ENCODE data around the gene LHX1. TPM values are rescaled to one million over a fixed set of nuclear protein-coding genes. Genes with fewer than 3 reads are reported as not detected.

LHX1 gene
- under 1 TPM in 1 of 2 experiments, not detected in 1; 0.17 TPM for total RNA-seq

DNA sequence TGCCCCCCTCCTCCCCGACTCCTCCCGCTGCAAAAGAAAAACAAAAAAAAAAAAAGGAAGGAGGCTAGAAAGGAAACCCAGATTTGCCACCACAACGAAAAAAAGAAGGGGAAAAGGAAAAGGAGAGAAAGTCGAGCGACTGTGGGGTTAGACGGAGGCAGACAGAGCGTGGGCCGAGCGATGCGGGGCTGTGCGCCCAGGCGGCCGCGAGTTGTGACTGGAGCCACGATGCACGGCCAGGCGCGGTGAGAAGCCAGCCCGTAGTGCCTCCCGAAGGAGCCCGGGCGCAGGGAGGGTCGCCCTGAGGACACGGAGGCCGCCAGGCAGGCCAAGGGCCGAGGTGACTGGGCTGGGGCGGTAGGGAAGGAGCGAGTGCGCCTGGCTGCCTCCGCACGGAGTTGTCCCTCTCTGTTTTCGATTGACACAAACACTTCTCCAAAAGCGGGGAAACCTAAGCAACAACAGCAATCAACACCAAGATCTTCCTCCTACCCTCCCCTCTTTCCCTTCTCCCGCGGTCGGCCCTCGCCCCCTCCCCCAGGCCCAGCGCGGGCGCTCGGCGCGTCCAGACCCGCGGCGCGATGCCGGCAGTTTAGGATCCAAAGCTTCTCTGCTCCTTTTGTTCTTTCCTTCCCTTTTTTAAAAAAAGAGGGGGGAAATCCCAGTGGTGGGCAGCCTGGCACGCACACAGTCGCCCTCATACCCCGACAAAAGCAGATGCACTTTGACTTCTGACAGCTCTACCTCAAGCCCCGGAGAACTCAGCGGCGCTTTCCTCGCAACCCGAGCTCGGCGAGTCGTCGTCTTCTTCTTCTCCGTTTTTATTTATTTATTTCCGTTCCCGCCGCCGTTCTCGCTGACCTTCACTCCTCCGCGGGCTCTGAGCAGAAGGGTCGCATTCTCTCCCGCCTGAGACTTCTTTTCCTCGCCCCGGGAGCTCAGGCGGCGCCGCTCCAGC, at the start of gene LHX1:
LHX1 (plus strand) TSS at position 475 of the 958 bp plus-strand sequence. CDS start 723 bp downstream, outside the sequence.
- intact Hi-C loops (cut with micrococcal nuclease): no loop called here
- H3K27ac Mint-ChIP-seq: peak within 1 kb of the TSS; percentile 28
- peaks cover 76% of the 10 kb centered on the region for H3K4me1 Mint-ChIP-seq (ENCODE audit: low read depth)
- no peaks in the 10 kb centered on the region for H3K9me3 Mint-ChIP-seq
- H3K27me3 Mint-ChIP-seq: peaks cover 87% of the 10 kb centered on the region
- peak within 1 kb of the TSS; percentile 60 for H3K4me3 Mint-ChIP-seq
- H3K36me3 Mint-ChIP-seq: peaks cover 2% of the 10 kb centered on the region
- DNase-seq: no peak
- CTCF ChIA-PET: interaction anchor here (0.8 kb wide), 1 partner anchor 9 kb away, joined by 3 read pairs; no protein-coding TSS in a partner anchor
- POLR2A ChIA-PET: interaction anchor here (1.1 to 1.6 kb wide), 2 partner anchors 11 to 16 kb away, joined by 4 to 5 read pairs; partner anchors contain the start of gene AATF

DNA sequence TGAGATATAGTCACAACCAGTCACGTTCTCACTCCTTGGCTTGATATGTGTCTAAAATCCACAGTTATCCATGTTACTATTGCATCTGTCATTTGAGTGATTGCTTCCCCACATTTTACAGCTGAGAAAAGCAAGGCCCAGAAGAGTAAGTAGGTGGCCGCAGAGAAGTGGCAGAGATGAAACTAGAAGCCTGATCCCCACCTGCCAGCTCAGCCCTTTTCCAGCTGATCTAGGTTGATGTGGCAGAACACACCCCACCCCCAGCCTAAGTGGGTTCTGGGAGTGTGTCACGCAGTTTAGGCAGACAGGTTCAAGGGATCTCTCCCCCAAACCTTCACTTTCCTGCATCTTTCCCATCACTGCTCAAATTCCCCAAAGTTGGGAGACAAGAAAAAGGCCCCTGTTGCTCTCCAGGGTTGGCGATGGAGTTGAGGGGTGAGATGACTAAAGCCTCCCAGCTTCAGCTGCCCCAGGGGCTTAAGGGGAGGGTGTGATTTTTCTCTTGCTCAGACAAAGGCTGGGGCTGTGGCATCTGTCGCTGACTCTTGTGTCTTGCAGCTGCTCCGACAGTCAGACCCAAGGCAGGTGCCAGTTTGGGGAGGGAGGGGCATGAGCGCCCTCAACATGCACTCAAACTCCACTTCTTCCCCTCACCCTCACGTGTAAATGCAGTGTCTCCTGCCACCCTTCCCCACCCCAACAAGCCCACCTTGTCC, 48.9 kb upstream of the LHX1 start:
- Mint-ChIP-seq H3K27me3 (peaks cover 27% of the 10 kb centered on the region), H3K36me3 (no peaks in the 10 kb centered on the region), H3K27ac (no peak overlapping the region), H3K4me1 (ENCODE audit: low read depth) (no peaks in the 10 kb centered on the region), H3K9me3 (no peaks in the 10 kb centered on the region), H3K4me3 (no peak overlapping the region)
- ChIA-PET CTCF (no interaction called here), POLR2A (no interaction called here)
- no peak for DNase-seq
- intact Hi-C loops (cut with micrococcal nuclease): no loop called here

DNA sequence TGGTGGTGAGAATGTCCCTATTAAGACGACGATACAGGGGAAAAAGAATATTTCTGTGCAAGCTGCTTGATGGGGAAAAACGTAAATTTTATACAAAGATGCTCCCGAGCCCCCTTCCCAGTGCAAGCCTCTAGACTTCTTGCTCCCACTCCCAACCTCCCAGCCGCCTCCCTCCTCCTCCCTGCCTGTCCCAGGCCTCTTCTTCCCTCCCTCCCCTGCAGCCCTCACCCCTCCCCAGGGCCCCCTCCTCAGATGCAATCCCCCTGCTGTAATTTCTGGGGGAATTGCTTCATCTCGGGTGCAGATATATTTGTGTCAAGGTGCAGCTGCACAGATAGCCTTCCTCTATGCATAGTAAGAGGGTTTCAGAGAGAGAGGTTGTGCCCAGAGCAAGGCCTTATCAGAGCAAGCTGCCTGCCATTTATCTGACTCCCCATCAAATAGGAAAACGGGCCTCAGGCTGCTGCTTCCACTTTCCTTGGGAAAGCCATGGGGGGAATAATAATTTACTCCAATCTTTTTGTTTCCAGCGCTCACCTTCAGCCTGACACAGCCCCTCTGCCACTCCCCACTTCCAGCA, 47.4 kb upstream of the LHX1 start:
- Mint-ChIP-seq H3K27ac (no peak overlapping the region), H3K27me3 (peaks cover 22% of the 10 kb centered on the region), H3K9me3 (no peaks in the 10 kb centered on the region), H3K4me3 (no peak overlapping the region), H3K36me3 (no peaks in the 10 kb centered on the region), H3K4me1 (ENCODE audit: low read depth) (no peaks in the 10 kb centered on the region)
- DNase-seq: no peak
- intact Hi-C loops (cut with micrococcal nuclease): no loop called here
- ChIA-PET POLR2A (no interaction called here), CTCF (no interaction called here)

DNA sequence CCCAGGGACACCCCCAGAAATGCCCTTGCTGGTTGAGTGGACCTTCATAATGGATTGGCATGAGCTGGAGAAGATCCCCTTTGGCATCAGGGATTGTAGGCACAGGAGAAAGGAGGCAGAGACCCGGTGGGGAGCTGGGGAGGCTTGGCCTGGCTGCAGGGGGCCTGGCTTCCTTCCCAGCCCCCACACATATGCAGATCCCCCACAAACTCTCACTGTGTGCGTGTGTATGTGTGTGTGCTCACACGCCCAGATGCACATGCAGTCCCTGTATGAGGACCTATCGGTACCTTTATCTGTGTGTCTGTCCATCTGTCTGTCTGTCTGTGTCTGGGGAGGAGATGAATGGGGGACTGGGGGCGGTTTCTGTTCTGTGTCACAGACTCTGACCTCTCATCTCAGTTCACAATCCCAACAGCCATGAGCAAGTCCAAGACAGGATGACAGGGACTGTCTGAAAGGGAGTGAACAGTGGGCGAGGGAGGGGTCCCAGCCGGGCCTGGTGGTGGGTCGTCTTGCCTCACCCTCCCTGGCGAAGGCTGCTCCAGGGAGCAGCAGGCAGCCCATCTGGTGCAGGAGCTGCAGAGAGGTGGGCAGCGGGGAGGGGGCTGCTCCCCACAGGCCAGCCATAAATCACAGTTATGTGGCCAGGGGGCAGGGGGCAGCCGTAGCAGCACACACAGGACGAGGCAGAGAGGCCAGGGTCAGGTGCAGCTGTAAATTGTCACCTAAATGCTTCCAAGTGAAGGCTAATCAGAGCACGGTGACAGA, 46.7 kb upstream of the LHX1 start:
- no peak for DNase-seq
- Mint-ChIP-seq H3K9me3 (no peaks in the 10 kb centered on the region), H3K4me3 (no peak overlapping the region), H3K4me1 (ENCODE audit: low read depth) (no peaks in the 10 kb centered on the region), H3K36me3 (no peaks in the 10 kb centered on the region), H3K27me3 (peaks cover 16% of the 10 kb centered on the region), H3K27ac (no peak overlapping the region)
- CTCF ChIA-PET: no interaction called here
- POLR2A ChIA-PET: no interaction called here
- intact Hi-C loops (cut with micrococcal nuclease): no loop called here

DNA sequence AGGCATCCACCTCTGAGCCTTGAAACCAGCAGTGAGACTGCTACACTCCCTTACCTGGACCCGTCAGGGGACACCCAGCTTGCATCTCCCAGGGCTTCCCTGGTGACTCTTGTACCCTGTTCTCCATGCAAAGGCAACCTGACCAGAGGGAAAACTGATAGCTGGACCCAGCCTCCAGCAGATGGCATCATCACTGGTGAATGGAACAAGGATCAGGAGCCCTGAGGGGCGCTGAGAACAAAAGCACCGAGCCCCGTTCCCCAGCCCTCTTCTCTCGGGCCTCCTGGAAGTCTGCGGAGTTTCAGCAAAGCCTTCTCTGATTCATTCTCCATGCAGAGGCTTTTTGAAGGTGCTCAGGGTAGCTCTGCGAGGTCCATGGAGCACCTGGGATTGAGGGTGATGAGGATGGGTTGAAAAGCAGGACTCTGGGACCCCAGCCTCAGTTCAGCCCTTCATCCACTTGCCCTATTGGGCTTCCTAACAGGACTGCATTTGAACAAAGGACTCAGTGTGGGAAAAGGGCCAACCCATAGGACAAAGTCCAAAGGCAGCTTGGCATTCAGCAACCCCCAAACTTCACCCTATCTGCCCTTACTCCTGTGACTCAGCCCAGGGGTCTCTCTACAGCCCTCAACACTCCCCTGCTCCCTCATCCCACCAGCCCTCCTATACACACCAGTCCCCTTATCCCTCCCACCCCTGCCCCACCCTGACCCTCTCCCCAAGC, 45.0 kb upstream of the LHX1 start:
- intact Hi-C loops (cut with micrococcal nuclease): no loop called here
- H3K4me1 Mint-ChIP-seq (ENCODE audit: low read depth): no peaks in the 10 kb centered on the region
- CTCF ChIA-PET: no interaction called here
- peaks cover 9% of the 10 kb centered on the region for H3K27me3 Mint-ChIP-seq
- H3K36me3 Mint-ChIP-seq: no peaks in the 10 kb centered on the region
- no peak overlapping the region for H3K27ac Mint-ChIP-seq
- POLR2A ChIA-PET: no interaction called here
- H3K9me3 Mint-ChIP-seq: no peaks in the 10 kb centered on the region
- no peak for DNase-seq
- H3K4me3 Mint-ChIP-seq: no peak overlapping the region

DNA sequence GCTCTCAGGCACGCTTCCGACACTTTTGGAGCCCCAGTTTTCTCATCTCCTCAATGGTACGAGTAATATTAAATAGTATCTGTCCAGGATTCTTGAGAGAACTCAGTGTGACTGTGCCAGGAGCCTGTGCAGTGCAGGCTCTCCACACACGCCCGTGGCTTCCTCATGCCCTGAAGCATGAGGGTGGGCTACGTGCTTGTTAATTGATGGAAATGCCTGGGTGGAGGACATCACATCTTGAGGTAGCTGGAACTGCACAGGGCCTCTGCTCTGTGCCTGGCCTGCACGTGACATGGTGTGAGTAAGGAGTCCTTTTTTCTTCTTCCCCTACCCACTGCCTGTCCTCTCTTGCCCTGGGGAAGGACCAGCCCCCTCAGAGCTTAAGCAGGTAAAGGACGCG, 43.1 kb upstream of the LHX1 start:
- Mint-ChIP-seq H3K4me3 (no peak overlapping the region), H3K9me3 (no peaks in the 10 kb centered on the region), H3K27me3 (peaks cover 6% of the 10 kb centered on the region), H3K36me3 (no peaks in the 10 kb centered on the region), H3K4me1 (ENCODE audit: low read depth) (no peaks in the 10 kb centered on the region), H3K27ac (no peak overlapping the region)
- intact Hi-C loops (cut with micrococcal nuclease): no loop called here
- ChIA-PET CTCF (no interaction called here), POLR2A (no interaction called here)
- DNase-seq: no peak

DNA sequence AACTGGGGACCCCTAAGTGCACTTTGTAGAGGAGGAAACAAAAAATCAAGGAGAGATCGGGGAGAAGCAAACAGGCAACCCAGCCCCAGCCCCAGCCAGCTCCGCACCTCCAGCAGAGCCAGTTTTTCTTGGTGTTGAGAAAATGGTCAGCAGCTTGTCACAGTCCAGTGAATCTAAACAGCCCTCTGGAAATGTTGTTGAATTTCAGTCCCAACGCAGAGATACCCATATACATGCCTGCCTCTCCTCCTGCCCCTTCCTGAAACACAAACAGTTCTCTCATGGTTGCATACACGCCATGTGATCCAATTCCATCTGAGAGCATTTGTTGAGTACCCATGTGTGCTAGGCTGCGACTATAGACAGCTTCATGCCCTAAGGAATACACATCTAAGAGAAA, 42.4 kb upstream of the LHX1 start:
- ChIA-PET CTCF (no interaction called here), POLR2A (no interaction called here)
- Mint-ChIP-seq H3K27ac (no peak overlapping the region), H3K36me3 (no peaks in the 10 kb centered on the region), H3K4me3 (no peak overlapping the region), H3K9me3 (no peaks in the 10 kb centered on the region), H3K27me3 (peaks cover 4% of the 10 kb centered on the region), H3K4me1 (ENCODE audit: low read depth) (no peaks in the 10 kb centered on the region)
- intact Hi-C loops (cut with micrococcal nuclease): no loop called here
- DNase-seq: no peak

DNA sequence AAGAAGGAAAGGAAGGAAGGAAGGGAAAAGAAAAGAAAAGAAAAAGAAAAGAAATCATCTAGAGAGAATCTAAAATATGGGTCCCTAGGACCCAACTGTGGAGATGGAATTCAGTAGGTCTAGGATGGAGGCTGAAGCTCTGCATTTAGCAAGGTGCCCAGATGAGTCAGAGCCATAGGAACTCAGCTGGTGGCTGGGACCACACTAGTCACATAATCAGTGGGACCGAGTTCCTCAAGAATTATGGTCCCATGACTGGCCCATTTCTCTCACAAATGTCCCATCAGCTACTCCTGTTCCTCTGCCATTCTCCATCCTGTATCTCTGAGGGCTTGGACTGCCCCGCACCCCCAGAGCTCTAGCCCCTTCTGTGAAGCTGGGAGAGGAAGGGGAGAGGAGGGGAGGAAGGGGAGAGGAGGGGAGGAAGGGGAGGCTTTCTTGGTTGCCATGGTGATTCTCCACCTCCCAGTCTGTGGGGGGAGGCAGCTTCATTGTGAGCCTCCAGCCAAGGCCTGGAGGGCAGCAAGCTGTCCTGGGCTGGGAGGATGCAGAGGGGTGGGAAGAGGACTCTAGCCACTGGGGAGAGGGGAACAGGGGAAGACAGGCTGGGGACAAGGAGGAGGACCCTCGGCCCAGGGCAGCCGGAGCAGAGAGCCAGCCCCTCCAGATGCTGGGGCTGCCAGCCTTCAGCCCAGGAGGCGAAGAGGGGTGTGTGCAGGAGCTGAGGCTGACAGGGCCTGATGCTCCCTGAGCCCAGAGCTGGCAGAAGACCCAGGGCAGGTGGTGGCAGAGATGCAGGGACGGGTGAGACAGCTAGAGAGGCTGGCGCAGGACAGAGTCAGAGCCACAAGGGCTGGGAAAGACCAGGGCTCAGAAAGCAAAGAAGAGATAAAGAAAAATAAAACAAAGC, 37.8 kb upstream of the LHX1 start:
- H3K4me1 Mint-ChIP-seq (ENCODE audit: low read depth): no peaks in the 10 kb centered on the region
- H3K27ac Mint-ChIP-seq: no peak overlapping the region
- peaks cover 14% of the 10 kb centered on the region for H3K27me3 Mint-ChIP-seq
- H3K36me3 Mint-ChIP-seq: no peaks in the 10 kb centered on the region
- ChIA-PET POLR2A (interaction anchor here (0.7 kb wide), 1 partner anchor 127 kb away, joined by 3 read pairs; no protein-coding TSS in a partner anchor), CTCF (no interaction called here)
- H3K9me3 Mint-ChIP-seq: no peaks in the 10 kb centered on the region
- intact Hi-C loops (cut with micrococcal nuclease): no loop called here
- H3K4me3 Mint-ChIP-seq: no peak overlapping the region
- DNase-seq: no peak

DNA sequence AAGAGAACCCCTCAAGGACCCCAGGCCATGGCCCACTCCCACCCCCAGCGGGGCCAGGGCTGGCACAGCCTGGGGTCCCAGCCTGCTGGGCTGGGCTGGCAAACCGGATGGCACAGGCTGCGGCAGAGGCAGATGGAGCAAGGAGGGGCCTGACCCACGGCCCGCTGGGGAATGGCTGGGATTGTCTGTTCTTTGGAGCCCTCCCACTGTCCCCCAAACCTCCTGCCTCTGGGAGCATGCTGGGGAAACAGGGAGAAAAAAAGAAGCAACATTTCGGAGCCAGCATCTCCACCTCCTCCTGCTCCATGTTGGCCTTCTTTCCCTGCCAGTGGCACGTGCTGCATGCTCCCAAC, 37.1 kb upstream of the LHX1 start:
- Mint-ChIP-seq H3K4me1 (ENCODE audit: low read depth) (no peaks in the 10 kb centered on the region), H3K27me3 (peaks cover 14% of the 10 kb centered on the region), H3K9me3 (no peaks in the 10 kb centered on the region), H3K4me3 (no peak overlapping the region), H3K27ac (no peak overlapping the region), H3K36me3 (no peaks in the 10 kb centered on the region)
- ChIA-PET POLR2A (no interaction called here), CTCF (no interaction called here)
- intact Hi-C loops (cut with micrococcal nuclease): no loop called here
- DNase-seq: no peak

DNA sequence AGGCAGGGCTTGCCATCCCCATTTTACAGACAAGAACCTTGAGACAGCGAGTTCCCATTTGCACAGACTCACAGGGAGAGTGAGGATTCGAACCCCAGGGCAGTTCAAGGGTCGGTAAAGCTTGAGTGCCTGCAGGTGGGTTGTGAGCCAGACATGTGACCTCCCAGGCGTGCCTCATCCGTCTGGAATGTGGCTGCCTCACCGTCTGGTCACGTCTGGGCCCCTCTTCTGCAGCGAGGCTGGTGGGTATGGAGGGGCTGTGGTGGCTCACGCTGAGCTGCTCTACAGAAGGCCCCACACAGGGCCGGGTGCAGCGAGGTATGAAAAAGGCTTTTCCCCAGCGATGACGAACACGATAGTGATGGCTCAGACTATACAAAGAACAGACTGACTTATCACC, 35.8 kb upstream of the LHX1 start:
- peaks cover 15% of the 10 kb centered on the region for H3K27me3 Mint-ChIP-seq
- H3K4me3 Mint-ChIP-seq: no peak overlapping the region
- POLR2A ChIA-PET: no interaction called here

DNA sequence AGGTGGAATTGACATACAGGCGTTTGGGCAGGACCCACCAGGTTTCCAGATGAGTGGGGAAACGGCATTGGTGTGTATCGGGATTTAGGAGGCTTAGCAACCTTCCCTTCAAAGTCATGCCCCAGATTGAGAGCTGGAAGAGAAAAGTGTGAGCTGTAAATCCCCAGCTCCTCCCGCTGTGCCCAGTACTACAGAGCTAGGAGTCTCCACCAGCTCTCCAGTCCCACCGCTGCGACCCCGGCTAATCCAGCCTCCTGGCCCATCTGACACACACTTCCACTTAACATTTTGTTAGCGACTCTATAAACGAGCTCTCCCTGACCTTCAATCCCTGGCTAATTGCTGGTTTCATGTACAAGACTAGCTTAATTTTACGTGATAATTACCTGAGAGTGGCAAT, 29.9 kb upstream of the LHX1 start:
- Mint-ChIP-seq H3K27ac (no peak overlapping the region), H3K9me3 (no peaks in the 10 kb centered on the region), H3K4me1 (ENCODE audit: low read depth) (no peaks in the 10 kb centered on the region), H3K4me3 (no peak overlapping the region), H3K27me3 (peaks cover 32% of the 10 kb centered on the region), H3K36me3 (no peaks in the 10 kb centered on the region)
- no peak for DNase-seq
- intact Hi-C loops (cut with micrococcal nuclease): no loop called here
- POLR2A ChIA-PET: interaction anchor here (0.6 kb wide), 1 partner anchor 243 kb away, joined by 3 read pairs; no protein-coding TSS in a partner anchor
- CTCF ChIA-PET: no interaction called here

More for the DNA sequence above, 35.8 kb upstream of the LHX1 start:
- no peaks in the 10 kb centered on the region for H3K36me3 Mint-ChIP-seq
- no peak for DNase-seq
- no peaks in the 10 kb centered on the region for H3K4me1 Mint-ChIP-seq (ENCODE audit: low read depth)
- no peaks in the 10 kb centered on the region for H3K9me3 Mint-ChIP-seq
- intact Hi-C loops (cut with micrococcal nuclease): no loop called here
- no peak overlapping the region for H3K27ac Mint-ChIP-seq
- CTCF ChIA-PET: no interaction called here

All from activated CD4-positive, alpha-beta memory T cell treated with anti-CD3 and anti-CD28 coated beads for 36 hours (primary cell).